ENCODE data around the gene DAD1.

Gene DAD1

DNA sequence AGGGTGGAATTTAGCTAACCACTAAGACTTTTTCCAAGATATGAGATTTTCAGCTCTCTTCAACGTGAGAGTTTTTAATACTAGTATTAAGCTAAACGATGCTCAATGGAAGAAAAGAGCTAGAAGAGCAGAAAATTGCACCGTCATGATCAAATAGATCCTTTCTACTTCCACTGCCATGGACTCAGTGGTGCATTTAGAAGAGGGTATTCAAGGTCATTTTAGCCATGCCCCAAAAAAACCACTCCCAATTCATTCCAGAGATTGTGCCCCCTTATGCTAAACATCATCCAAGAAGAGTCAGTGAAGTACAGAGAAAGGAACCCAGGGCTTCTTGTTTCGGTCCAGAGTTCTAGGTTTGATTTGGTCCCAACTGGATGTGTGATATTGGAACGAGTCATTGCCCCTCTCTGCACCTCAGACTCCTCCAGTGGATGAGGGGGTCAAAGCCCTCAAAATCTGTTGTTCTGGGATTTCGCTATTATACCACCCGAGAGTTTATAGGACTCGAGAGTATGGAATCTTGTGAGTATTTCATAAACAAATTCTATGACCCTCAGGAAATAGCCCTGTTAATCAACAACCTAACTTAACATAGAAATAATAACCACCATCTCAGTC is 55.2 kb downstream of the DAD1 start:
- peak; percentile 5 for DNase-seq

DNA sequence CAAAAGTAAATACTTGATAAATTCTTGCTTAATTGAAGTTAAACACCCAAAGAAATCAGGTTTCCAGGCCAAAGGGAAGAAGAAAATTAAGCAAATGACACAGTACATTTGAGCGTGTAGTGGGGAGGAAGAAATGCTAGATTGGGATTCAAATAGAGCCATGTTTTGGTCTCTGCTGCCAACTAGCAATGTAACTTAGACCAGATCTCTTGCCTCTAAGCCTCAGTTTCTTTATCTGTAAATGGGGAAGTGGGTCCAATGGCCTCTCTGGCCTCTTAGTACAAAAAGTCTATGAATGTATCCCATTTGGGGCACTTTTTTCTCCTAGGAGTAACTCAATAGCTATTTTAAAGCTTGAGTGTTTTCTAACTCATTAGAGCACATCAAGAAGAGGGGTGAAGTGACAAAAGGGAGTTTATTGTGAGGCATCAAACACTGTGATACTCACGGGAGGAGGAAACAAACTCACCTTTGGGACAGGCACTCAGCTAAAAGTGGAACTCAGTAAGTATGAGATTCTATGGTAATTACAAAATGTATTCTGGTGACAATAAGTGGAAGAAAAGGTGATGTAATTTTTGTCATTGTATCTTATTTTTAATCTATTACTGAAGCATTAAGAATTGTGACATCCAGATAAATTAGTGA is 55.8 kb downstream of the DAD1 start:
- no peak for DNase-seq

DNA sequence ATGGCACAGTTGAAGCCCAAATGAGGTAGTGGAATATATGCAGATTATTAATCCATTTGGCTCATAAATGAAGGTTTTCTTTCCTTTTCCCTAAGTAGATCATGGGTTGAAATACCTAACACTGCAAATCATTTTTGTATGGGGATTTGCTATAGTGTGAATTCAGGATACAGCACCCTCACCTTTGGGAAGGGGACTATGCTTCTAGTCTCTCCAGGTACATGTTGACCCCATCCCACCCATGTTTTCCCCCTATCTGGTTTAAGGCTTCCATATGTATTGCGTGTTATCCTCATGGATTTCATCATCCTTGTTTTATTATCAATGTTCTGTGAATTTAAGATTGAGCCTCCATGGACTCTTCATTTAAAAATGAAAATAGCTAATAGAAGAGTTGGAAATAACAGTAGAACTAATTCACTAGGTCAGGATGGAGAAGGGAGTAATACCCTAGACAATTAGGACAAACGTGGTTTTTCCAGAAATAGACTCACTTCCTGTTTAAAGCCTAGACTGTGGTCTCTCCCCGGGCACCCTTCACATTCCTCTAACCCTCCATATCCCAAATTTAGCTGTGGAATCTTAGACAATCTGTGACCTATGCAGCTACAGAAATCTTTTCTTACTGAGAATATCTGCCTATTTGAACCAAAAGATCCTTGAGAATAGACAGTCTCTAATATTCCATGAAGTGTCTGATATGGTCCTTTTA is 56.5 kb downstream of the DAD1 start:
- DNase-seq: no peak

DNA sequence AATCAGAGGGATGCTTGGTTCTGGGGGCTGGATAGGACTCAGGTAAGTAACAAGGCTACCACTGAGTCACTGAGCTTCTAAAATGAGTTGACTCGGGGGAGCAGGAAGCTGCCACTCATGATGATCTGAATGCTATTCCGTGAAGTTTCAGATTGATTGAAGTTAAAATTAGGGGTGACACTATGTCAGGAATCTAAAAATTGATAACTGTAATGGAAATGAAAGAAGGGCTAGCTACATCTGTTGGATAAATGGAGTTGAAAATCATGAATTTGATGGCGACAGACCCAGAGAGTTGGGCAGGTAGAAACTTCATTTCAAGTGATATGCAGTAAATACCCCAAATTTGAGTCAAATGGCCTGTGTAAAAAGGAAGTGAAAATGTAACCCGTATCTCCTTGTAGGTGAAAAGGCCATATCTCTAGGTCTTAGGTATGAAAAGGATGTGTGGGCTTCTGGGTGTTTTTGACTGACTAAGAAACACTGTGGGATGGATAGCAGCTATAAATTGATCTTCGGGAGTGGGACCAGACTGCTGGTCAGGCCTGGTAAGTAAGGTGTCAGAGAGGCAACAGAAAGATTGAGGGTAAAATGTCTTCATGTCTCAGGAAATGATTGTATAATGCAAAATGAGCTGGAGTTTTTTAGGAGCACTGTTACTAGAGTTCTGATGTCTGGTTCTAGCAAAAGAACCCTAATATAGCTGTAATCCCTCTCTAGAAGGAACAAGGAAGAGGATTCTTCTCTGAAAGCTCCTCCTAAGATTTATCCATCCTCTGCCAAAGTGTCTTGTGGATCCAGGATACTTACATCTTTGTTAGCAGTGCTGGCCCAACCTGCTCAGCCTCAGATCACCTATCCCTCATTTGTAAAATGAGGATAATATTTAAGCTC is 57.3 kb downstream of the DAD1 start:
- peak; percentile 37 for DNase-seq

DNA sequence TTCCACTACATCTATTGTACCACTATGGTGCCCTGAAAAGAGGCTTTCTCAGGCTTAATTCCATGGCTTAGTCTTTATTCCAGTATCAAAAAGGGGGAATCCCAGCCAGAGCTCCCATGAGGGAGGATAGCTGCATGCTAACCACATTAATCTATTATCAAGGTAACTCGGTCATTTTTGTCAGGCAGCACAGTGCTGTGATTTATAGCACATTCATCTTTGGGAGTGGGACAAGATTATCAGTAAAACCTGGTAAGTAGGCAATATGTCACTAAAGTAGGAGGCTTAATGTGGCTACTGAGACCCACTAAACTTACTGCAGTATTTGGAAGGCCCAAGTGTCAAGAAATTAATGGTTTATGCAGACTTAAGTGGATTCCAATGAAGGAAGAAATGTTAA is 58.9 kb downstream of the DAD1 start:
- DNase-seq: no peak

DNA sequence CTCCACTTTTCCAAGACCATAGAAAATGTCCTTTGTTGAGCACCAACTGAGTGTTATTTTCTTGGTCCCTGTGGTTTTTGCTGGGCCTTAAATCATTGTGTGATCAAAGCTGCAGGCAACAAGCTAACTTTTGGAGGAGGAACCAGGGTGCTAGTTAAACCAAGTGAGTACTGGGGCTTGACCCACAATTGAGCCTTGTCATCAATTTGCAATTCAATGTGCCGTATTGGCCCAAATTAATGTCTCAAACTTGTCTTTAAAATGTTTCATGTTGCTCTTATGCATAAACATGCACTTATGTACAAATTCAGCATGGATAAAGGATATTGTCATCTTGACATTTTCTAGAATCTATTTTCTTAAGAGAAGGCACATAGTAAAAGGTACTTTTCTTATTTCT is 62.3 kb downstream of the DAD1 start:
- DNase-seq: no peak

DNA sequence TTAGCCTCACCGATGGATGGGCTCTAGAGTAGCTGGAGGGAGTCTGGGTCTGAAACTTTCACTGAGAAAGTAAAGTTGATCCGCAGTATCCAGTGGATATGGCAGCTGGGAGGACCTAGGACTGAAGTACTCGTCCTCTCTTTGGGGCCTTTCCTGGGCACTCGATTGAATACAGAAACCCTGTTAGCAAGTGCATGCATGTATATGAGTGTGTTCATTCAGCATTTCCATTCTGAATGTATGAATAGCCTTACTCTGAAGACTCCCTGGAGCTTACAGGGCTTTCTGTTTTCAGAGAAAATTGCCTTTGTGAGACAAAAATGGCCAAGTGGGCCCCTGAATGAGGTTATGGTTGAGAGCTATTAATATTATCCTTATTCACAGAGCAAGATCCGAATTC is 62.8 kb downstream of the DAD1 start:
- no peak for DNase-seq

DNA sequence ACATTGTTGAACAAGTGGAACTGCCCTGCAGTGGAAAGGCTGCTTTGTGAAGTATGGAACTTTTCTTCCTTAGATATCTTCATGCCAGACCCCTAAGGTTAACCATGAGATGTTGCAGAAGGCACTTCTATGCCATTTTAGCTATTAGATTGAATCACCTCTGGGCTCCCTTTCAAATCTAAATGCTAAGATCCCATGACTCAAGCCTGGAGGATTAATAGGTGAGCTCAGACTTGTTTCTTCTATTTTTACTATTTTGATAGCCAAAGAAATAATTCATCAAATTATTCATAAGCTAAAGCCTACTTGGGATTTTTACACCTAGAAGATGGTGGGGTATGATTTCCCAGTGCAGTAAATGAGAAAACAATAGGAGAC is 64.3 kb downstream of the DAD1 start:
- no peak for DNase-seq

DNA sequence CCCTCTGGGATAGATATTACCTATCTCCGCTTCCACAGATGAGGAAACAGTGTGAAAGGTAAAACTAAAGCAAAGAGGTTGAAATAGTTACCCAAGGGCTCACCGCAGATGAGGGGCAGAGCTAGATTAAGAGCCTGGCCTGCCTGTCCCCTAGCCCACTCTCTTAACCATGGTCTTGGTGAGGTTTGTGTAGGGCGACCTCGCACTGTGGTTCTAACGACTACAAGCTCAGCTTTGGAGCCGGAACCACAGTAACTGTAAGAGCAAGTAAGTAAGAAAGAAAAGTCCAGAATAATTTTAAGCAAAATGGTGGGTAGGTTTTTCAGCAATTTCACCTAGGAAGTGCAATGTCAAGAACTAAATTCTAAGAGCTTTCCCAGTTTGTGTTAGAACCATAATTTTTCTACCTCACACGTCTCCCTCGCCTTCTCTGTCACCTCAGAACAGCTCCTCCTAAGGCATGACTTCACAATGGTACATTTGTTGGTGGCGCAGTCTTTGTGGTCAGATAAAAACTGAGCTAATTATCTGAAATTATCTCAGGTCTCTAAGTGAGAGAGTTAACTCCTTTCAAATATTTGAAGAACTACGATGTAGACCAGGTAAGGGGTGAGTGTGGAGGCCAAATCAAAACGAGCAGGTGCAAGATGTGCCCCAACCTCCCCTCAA is 64.8 kb downstream of the DAD1 start:
- DNase-seq: no peak

DNA sequence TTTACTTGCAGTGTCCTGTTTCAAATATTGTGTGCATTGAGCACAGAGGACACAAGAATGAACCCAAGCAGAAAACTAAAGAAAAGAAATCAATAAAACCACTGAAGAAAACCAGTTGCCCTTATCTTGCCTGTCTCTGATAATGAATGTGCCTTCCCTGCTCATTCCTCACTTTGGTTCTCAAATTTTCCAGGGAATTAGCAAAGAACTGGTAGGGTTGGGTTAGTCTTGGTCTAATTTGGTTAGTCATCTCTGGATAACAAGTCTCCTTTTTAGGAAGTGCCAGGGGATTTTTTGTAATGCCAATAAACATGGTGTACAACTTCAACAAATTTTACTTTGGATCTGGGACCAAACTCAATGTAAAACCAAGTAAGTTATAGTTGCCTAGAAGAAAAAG is 65.7 kb downstream of the DAD1 start:
- no peak for DNase-seq

DNA sequence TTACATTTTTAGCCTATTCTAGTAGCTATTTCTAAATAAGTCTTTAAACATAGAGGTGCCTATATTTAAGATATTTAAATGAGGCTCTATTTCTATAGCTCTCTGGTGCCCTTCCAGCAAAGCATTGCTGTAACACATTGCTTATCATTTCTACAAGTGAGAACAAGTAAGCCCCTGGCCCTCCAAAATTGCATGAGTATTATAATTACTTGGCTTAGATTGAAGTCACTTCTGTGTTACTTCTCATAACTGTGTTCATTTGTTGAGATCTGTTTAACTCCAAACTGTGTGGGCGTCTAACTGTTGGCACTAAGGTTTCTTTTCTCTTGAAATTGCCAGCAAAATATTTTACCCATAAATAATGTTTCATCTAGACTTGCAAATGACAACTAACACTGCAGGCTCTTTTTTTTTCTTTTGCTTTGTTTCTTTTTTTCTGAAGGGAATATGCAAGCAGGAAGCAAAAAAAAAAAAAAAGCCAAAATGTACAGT is 66.5 kb downstream of the DAD1 start:
- DNase-seq: no peak

DNA sequence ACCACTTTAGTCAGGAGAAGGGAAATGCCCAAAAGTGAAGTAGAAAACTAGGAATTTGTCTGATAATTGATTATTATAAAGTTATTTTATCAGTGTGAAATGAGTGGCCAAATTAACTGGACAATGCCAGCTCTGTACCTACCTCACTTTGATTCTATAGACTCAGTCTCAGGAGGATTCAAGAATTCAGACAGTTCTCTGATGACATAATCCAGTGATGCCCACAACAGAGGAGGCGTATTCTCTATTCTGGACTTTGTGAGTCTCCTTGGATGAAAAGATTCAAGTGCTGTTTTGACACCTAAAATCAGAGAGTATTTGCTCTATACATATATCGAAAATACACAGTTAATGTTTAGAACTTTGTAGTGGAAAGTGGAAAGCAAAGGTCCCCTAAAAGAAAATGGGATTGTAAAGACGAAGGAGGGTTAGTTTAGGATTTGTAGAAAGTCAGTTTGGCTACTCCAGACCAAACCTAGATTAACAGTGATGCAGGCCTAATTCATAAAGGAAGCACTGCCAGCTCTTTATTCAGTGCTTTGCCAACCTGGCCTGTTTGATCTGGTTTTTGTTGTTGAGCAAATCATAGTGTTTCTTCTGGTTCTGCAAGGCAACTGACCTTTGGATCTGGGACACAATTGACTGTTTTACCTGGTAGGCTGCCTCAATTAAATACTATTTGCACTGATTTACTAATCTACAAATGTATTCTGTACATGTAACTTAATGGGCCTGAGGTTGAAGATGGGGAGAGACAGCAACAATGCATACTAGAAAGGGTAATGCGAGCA is 67.4 kb downstream of the DAD1 start:
- DNase-seq: no peak

DNA sequence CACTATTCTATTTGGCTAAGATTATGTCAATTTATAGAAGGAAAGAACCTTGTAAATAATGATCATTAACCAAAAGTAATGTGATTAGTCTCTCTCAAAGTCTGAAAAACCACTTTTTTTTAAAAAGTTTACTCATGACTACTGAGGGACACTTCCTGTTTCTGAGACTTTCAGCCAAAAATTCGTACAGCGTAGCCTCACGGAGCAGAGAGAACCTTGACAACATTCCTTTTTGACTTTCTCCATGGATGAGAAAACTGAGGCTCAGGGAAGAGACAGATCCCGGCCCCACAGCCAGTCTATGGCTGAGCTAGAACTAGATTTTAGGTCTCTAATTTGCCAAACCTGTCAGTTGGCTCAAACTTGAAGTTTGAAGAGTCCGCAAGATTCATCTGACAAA is 68.2 kb downstream of the DAD1 start:
- DNase-seq: no peak

DNA sequence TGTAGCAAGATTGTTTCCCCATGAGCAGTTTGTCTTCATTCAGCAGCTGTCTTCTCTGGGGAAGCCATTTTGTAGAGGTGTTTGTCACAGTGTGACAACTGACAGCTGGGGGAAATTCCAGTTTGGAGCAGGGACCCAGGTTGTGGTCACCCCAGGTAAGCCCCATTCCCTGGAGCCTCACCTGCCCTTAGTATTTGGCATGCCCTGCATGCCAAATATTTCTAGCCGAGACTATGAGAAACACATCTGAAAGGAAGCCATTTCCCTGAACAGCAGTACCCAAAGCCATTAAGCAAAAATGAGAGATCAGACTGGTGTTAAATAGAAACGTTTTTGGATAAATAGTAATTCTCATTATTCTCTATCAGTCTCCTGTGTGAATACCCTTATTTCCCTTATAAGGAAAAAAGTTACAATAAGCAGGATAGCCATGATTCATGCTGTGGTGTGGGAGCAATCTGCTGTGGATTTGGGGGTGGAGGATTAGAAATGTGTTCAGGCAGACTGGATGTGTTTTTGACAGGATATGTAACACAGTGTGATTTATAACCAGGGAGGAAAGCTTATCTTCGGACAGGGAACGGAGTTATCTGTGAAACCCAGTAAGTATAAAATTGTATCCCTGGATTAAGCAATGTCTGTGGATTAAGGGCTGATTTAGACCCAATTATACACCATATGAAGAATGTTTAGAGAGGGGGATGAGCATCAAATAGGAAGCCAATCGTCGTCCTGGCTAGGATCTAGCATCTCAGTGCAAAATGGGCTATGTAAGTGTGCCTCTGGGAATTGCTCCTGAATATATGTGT is 68.9 kb downstream of the DAD1 start:
- no peak for DNase-seq

DNA sequence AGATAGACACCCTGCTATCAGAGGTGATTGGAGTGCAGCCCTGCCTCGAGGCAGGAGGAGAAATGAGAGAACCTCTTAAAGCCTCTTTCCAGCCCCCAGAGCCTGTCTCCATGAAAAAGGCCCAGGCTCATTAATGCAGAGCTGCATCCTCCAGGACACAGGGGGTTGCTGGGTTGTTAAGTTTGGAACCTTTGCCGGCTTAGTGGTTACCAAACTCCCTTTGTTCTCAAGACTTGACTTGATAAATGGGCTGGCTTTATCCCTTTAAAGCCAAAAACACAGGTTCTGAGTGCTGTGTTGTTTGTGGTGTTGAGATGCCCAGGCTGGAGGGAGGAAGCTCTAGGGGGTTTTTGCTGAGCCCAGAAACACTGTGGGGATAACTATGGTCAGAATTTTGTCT is 71.0 kb downstream of the DAD1 start:
- no peak for DNase-seq

DNA sequence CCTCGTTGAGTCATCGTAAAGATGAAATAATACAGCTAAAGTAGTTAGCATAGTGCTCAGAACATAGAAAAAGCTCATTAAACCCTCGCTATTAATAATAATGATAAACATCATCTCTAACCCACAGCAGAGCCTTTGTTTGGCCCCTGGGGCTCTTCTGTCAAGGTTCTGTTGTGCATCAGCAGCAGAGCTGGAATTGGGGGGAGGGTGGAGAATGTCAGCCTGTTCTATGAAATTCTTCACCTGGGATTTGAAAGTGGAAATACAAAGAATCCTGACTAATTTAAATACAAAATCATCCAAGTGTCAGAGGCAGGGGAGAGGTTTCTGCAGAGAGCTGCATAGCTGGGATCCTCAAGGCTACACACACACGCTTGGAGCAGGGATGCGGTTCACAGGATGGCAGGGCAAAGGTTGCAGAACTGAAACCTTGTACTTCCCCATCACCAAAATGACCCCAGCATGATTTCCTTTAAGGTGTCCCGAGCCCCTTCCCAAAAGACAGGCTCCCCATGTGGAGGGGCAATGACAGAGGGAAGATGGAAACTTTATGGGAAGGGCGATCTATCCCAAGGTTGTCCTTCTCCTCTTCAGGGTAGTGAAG is 71.8 kb downstream of the DAD1 start:
- no peak for DNase-seq

DNA sequence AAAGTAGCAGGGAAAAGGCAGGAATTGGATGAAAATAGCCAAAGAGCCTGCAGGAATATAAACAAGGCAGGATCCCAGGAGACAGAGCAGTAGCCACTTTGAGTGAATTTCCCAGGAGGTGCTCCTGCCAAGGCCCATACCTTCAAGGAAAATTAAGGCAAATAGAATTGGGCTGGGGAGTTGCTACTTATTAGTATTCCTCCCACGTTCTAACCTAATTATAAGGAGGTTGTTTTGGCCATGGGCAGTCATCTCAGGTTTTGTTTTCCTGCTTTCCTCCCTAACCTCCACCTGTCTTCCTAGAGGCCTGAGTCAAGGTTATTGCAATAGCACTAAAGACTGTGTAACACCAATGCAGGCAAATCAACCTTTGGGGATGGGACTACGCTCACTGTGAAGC is 73.1 kb downstream of the DAD1 start:
- DNase-seq: no peak

Measured in stimulated activated CD4-positive, alpha-beta T cell treated with anti-CD3 and anti-CD28 coated beads, Interleukin-15, amount 100 ng/mL, for 24 hours (primary cell).